DOHH2 (cell line): ENCODE measurements around the gene ELAVL2.

ENCODE experiments used
- EZH2phosphoT487 ChIP-seq: fragments of 200-600 bp; sonication (generic); IDR thresholded peaks from 2 replicates; pipeline ENCODE4 v1.6.1; 2017; ENCODE audit warnings: borderline replicate concordance, mild to moderate bottlenecking, antibody characterized with exemption, low read length, moderate library complexity, mixed read lengths
- TF ChIP-seq, protein P1 (sequence below): fragments of 200-600 bp; sonication (generic); IDR thresholded peaks from one replicate; pipeline ENCODE4 v1.5.1; 2014; ENCODE audit warnings: antibody characterized with exemption, mild to moderate bottlenecking, low read depth, low read length; ENCODE audit not compliant: poor library complexity, severe bottlenecking

DNA sequence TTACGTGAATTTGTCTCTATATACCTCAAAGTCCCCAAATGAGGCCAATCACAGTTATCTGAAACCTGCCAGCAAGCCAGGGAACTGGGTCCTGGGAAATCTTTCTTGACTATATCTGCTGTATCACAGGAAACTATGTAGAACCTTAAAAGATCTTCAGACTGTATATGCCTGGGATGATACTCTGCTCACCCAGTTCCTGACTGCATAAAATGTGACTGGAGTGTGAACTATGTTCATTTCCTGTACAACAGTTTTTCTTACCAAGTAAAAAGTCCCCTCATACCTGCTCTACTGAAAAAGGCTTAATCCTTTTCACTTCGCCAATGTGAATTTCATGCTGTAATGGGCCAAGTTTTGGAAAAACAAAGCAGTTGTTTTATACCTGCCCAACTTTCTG is 162.9 kb downstream of the ELAVL2 start:
- TF ChIP-seq, protein P1, sequence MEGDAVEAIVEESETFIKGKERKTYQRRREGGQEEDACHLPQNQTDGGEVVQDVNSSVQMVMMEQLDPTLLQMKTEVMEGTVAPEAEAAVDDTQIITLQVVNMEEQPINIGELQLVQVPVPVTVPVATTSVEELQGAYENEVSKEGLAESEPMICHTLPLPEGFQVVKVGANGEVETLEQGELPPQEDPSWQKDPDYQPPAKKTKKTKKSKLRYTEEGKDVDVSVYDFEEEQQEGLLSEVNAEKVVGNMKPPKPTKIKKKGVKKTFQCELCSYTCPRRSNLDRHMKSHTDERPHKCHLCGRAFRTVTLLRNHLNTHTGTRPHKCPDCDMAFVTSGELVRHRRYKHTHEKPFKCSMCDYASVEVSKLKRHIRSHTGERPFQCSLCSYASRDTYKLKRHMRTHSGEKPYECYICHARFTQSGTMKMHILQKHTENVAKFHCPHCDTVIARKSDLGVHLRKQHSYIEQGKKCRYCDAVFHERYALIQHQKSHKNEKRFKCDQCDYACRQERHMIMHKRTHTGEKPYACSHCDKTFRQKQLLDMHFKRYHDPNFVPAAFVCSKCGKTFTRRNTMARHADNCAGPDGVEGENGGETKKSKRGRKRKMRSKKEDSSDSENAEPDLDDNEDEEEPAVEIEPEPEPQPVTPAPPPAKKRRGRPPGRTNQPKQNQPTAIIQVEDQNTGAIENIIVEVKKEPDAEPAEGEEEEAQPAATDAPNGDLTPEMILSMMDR: no peak
- TF ChIP-seq EZH2phosphoT487: no peak
